ENCODE measurements around the gene DAAM2.

DAAM2 gene

DNA sequence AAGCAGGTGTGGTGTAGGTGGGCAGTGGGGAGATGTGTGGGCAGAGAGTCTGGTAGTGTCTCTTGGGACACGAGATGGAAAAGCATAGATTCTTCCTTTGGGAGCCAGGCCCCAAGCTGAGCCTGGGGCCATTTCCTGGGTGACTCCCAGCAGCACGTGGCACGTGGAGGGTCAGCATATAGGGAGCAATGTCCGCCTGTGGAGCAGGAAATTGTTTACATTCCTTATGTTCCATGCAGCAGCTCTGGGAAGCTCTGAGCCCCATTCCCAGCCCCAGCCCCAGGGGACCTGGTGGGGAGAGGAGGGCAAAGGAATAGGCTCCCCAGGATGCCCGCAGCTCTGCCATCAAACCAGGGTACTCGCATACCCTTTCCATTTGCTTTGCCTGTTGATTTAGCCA lies 57.6 kb downstream of the DAAM2 start:
- no peak for DNase-seq

DNA sequence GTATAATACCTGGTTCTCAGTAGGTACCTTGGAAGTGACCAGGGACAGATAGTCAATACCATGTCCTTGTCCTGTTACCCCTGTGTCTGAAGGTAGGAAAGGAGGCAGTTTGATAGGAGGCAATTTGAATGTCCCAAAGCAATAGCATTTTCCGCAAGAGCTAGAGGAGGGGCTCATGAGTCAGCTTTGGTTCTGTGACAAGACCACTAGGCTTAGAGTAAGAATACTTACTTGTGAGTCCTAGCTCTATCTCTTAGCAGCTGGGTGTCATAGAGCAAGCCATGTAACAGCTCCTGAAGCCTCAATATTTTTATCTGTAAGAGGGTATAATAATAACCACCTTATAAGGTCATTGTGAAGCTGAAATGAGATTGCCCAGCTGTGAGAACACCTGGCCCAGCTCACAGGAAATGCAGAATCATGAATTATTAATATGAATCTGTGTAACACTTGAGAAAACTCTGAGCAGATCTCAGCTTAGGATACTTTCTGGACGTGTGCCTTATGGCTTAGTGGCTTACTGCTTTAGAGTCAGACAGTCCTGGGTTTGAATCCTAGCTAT lies 58.6 kb downstream of the DAAM2 start:
- DNase-seq, result no peak

DNA sequence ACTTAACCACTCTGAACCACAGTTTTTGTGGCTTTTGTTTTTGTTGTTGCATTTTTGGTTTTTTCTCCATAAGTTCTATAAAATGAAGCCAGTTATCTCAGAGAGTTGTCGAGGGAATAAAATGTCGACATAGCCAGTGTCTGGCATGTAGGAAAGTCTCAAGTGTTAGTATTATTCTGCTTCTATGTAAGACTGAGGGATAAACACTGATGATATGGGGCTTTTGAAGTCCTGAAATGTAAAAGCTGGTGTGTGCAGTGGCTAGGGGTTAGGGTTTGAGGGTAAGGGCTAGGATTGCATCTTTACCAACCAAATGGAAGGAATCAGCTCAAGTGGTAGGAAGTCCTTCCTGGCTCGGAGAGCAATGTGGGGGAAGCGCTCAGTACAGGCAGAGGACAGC lies 59.2 kb downstream of the DAAM2 start:
- no peak for DNase-seq

DNA sequence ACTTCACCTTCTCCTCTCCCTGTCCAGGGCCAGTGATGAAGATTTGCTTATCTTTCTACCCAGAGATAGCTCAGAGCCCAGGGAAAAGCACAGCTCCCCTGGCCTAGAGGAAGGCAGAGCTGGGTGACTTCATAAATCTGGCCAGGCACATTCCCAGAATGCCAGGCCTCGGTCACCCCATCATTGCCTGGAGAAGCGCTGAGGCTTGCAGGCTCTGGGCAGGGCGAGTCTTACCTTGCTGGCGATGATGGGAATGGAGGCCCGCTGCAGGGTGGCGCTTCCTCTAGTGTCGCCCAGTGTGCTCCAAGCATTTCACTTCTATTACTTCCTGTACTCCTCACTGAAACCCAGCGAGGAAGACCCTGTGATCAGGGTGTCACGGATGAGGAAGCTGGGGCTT lies 60.1 kb downstream of the DAAM2 start:
- no peak for DNase-seq

DNA sequence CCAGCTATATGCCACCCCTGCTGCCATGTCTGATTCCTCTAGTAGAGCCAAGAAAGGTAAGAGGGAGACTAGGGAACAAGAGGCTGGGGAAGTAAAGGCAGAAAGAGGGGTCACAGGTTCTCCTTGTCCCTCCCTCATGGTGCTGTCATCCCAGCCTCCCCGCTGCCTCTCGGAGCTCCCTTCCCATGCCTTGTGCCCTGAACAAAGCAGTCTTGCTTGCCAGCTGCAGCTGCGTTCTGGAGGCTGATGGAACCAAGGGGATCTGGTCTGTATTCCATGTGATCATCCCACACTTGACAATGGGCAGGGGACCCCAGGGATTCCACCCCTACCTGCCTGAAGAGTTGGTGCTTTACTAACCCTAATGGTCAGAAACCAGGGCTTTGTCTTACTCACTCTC lies 61.4 kb downstream of the DAAM2 start:
- no peak for DNase-seq

DNA sequence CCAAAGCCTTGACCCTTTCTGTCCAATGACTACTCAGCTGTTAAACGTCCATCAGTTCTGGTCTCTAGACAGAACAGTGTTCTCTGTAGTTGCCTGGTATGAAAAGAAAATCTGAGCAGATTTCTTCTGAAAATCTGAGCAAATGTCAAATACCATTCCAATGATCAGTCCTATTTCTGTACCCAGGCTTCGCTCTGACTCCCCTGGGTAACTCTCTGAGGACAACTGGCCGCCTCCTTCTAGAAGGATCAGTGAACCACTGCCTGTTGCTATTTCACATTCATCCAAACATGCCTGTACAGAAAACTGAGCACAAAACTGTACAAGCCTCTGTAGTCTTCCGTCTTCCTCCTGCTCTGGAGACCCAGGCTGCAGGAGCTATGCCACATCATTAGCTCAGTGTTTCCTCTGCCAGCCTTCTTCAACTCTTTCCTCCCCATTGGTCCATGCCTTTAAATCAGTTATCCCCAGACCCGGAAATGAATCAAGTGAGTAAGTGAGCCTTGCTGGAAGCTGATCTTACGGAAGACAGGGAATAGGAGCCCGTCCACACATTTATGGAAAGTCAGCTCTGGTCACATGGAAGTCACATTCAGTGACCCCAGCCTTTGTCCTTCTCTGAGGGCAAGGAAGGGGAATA lies 63.3 kb downstream of the DAAM2 start:
- DNase-seq, result no peak

DNA sequence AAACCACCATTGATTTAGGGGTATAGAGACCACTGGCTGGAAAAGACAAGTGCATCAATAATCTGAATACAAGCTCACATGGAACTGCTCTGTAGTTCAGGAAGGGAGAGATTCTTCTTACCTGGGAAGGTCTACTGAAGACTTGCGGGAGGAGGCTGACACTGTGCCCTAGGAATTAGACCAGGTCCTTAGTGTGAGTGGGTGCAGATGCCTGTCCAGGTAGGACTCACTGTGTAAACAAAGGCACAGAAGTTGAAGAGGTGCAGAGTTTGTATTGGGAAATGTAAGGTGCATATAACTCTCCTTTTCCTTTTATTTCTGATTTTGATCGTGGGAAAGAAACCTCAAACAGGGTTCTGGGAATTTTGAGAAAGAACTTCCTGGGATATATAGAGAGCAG lies 66.8 kb downstream of the DAAM2 start:
- no peak for DNase-seq

DNA sequence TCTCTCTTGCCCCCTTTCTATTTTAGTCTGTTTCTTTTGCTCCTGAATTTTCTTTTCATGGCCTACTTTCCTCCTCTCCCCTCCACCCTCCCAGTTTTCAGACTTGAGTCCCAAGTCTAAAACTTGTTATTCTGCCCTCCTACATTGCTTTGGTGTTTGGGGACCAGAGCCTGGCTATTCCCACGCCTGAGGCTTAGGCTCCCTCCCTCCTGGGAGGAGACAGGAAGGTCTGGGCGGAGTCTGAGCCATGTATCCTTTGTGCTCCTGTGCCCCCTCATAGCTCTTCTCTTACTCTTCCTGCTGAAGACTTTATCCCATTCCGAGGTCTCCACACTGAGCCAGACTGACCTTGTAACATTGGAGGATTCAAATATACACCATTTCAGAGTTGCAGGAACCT lies 69.5 kb downstream of the DAAM2 start:
- no peak for DNase-seq

DNA sequence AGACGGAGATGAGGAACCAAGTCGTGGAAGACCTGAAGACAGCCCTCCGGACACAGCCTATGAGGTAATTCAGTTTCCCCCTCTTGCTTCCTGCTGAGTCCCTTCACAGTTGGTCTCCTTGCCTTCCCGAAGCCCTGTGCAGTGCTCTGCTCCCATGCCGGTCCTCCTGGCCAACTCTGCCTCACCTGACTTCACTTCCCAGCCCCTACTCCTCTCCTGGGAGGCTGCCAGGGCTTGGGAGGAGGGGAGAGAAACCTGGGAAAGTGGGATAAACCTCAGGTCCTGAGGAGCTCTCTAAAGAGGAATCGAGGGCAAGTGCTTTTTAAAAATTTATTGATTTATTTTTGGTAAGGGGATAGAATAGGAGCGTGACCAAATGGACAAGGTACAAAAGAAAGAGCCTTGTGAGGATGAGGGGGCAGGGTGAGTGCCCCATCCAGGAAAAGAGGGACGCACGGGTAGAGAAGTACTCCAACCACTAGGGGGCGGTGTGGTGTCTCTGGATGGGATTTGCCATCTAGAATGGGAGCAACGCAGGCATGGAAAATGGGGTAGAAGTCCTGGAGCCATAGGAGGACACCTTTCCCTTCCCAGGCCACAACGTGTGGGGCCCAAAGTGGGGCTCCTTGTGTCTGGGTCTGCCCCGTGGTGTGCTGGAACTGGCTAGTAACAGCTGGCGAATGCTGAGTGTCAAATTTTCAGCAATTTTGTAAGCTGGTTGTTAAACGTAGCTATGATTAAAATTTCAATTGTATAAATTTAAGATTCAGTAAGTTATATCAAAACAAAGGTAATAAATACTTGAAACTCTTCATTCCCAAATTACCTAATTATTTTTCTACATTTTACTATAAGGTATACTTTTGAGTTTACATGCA lies 73.1 kb downstream of the DAAM2 start:
- DNase-seq, result no peak

DNA sequence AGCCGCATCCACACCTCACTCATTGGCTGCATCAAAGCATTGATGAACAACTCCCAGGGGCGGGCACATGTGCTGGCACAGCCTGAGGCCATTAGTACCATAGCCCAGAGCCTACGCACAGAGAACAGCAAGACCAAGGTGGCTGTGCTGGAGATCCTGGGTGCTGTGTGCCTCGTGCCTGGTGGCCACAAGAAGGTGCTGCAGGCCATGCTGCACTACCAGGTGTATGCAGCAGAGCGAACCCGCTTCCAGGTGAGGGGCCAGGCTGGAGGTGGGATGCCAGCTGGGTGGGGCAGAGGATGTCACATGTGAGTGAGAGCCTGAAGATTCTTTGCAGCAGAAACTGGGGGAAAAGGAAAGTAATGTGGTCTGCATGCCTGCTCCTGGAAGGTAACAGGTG lies 75.4 kb downstream of the DAAM2 start:
- no peak for DNase-seq

DNA sequence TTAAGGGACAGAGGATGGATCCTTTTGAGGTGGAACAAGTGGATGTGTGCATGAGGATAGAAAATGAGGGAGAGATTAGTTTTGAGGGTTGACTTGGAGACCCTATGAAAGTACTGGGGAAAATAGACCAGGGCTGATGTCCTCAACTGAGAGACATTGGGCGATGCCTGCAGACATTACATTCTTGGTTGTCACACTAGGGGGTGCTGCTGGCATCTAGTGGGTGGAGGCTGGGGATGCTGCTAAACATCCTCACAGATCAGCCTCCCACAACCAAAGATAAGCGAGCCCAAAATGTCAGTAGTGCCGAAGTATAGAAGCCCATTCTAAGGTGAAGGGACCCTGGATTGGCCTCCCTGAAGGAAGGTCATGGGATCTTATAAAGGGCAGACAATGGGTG lies 78.8 kb downstream of the DAAM2 start:
- no peak for DNase-seq

DNA sequence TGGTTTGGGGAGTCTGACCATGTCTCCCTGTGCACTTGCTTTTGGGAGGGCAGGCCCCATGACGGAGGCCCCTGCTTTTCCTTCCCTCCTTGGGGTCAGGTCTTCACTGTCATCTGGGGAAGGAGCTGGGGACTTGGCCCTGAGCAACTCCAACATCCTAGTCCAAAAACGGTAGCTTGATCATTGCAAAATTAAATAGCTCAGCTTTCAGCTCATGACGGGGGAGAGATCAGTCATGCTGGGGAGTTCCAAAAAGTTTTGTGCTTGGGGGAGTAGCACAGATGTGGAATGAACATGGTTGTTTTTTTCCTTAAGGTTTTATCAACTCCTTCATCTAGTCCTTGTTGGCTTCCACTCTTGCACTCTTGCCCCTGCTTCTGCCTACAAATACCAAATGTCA lies 81.3 kb downstream of the DAAM2 start:
- DNase-seq, result no peak

DNA sequence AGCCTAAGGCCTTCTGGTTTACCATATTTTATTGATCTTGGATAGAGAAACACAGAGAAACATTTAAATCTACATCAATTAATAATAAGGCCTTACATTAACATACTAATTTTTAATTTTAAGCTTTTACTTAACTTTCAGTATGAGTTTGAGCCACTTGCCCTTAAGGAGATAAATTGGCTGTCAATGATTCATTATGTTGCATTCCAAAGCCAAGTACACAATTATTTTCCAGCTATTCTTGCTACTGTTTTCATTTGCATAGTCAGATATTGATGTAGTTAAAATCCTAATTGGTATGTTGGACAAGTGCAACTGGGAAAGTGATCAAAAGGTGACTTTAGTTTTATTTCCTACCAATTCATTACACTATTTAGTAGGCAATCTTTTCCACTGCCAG lies 83.9 kb downstream of the DAAM2 start:
- no peak for DNase-seq

DNA sequence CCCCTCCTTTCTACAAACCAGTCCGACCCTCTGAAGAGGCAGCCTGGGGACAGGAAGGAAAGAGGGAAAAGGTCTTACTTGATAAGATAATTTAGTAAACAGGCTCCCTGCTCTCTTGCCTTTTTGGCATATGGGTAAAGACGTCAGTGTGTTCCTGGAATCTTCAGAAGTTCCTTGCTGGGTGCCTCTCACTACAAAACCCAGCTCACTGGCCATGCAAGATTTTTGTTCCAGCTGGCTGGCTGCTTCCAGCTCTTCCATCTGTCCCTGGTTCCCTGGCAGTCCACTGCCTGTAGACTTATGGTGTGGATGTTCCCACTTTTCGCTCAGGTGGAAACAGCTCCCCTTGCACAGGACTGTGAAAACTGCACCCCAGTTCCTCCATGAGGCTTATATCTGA lies 84.7 kb downstream of the DAAM2 start:
- DNase-seq, result no peak

DNA sequence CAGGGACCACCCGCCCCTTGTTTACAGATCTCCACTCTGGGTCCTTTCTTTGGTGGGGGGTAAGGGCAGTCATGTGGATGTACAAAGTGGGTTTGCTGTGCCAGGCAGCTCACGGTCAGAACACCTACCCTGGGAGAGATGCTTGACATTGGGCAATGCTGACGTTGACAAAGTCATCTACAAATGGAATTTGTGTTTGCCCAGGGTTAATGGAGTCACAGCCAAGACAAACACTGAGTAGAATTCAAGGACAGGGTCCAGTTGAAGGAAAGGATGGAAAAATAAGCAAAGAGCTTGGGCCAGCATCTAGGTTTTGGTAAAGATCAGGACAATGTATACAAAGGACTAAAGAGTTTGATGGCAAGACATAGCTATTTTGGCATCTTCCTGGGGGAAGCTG lies 87.4 kb downstream of the DAAM2 start:
- DNase-seq, result no peak

DNA sequence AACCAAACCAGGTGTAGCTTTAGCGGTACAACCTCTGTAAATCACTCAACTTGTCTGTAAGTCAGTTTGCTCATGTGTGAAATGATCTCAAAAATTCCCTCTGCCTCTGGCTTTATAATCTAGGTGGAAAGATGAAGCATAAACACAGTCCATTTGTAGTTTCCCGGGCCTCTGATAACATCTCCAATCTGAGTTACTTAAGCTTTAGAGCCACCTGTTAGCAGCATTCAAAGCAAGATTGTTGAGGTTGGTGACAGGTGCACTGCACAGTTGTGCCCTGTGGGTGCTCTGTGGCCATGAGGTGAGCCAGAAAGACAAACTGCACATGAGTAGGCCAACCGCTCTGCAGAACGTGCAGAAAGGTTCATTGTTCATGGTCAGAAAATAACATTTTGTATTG lies 88.4 kb downstream of the DAAM2 start:
- no peak for DNase-seq

DNA sequence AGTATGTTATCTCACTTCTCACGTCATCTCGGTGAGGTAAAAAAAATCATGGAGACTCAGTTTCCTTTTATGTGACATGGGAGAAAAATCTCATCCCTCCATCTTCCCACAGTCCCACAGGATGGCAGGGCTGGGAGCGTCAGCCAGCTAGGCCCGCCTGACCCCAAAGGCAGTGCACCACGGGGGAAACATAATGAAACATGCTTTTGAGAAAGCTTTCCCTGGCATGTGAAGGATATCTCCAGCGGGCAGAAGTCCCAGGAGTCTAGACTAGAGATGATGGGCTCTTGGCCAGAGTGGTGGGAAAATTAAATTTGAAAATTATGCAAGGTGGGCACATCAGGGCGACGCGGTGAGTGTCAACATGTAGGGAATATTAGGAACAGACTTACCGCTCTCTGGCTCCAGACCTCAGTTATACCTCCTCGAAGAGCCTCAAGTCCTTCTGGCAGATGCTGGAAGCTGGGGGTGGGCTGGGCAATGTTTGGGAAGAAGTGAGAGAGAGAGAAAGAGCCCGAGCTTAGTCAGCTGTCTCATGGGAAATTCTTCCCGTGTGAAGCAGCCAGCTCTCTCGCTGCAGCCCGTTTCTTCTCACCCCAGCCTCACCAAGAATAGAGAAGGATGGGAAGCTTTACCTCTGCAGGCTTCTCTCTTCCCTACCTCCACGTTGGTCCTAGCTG lies 89.8 kb downstream of the DAAM2 start:
- DNase-seq, result no peak

DNA sequence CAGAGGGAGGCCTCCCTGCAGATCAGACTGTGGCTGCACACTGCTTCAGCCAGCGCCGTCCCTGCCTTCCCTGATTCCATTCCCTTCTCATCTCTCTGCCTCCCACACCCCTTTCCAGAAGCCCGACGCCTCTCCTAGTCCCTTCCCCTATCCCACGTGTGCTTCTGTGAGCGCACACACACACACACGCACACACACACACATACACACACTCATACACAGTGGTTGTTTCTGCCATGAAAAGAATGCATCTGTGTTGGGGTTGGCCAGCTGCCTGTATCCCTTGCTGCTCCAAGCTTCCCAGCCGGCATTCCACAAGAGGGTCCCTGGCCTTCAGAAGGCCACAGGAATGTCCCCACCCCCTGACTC lies 90.3 kb downstream of the DAAM2 start:
- DNase-seq, result no peak

DNA sequence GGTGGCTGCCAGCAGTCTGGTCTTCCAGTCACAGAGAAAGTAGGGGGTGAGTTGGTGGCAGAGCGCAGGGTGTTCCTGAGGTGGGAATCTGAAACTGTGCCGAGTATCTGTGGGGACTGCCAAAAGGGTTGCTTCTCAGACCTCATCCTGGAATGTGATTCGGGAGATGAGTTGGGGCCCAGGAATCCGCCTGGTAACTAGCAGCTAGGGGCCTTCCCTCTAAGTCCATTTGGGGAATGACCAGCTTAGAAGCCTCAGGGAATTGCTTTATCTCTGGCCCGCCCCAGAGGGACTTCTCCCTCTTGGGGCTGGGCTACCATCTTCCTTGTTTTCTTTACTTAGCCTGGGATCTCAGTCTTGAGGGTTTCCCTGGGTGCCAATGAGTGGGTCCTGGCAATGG lies 92.5 kb downstream of the DAAM2 start:
- DNase-seq, result no peak

DNA sequence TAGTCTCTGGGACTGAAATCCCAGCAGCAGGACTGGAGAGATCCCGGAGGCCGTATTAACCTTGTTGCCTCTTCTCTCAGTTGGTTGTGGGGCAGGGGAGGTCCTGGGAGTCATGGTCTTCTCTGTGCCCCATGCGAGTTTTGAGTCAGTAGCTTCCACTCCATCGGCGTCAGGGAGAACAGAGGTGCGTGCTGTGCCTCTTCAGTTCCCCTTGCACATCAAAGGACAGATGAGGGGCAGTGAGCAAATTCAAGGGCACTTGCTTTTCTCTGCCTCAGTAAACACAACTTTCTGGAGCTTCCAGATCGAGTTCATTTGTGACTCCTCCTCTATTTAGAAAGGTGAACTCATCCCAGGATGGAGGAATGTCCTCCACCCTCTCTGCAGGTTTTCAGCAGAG lies 93.5 kb downstream of the DAAM2 start:
- DNase-seq, result no peak

DNA sequence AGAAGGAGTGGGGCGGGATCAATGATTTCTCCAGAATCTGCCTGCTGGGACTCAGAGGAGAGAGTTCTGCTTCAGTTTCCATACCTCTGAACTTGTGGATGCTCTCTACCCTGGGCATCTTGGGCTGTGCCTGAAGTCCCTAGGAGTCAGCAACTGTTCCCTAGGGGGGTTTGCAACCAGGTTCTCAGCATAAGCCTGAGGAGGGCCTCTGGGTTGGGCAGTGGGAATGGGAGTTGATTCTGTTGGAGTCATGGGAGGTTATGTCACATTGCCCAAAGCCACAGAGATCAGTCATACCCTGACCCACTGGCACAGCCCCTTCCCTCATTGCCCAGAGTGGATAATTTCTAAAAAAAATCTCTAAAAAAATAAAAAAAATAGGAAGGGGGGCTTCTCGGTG lies 94.7 kb downstream of the DAAM2 start:
- no peak for DNase-seq

DNA sequence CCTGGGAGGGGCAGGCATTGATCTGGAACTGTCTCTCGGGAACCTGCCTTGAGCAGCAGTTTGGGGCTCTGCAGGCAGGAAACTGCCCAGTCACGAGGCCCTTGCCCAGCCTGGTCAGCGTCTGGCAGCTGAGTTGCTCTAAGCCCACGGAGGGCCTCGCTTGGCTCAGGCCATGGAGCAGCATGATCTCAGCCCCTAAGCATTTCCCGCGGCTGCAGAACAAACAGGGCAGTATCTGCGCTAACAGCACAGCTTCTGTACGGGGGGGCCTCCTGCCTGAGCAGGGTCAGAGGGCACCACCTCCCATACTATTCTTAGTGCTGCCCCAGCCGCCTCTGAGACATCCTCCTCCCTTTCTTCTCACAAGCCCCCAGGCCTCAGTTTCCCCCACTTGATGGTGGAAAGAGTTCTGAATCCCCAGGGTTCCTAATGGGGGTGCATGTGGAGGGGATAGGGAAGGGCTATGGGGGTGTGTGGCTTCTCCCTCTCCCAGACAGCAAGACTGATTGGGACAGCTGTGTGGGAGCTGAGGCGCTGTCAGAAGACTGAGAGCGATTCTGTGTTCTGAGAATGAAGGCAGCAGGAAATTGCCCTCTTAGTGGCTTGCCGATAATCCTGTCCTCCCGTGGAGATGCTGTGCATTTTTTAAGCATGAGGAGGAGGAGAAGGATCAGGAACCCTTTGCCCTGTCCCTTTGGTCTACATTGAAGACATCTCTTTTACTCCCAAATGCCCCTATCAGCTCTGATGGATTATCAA lies 95.7 kb downstream of the DAAM2 start:
- DNase-seq, result no peak

DNA sequence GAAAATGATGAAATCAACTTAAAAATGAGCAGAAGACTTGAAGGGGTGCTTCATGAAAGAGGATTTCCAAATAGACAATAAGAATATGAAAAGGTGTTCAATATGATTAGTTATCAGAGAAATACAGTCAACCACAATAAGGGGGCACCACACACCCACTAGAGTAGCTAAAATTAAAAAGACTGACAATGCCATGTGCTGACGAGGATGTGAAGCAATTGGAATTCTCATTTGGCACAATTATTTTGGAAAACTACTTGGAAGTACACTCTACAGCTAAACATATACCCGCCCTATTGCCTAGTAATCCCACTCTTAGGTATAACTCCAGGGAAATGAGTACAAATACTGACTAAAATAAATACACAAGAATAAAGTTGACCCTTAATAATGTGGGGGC lies 97.1 kb downstream of the DAAM2 start:
- no peak for DNase-seq

Data from NCI-H1417 treated with DMSO at 0.1 percent for 48 hours (cell line).